Measurements from ENCODE around the gene LYRM4. TPM values are rescaled to one million over a fixed set of nuclear protein-coding genes. Genes with fewer than 3 reads are reported as not detected.

The LYRM4 gene
- total RNA-seq, 1 experiment from 2014 or later = 52.8 TPM

- intact Hi-C loops (cut with micrococcal nuclease; ENCODE audit: unreplicated experiment) = no loop called here
- no peak overlapping the region for H3K4me3 ChIP-seq (ENCODE audit: low read depth, low read length)
Observed at GRCh38 chr6:5217356-5217755, 43.4 kb downstream of the LYRM4 start.

GRCh38 chr6:5215799-5216198 is 45.0 kb downstream of the LYRM4 start:
- no peaks in the 10 kb centered on the region for H3K27me3 ChIP-seq (replicated peaks; ENCODE audit: control insufficient read depth, insufficient read depth, low read length)
- POLR2A ChIA-PET = no interaction called here
- H3K4me1 ChIP-seq = no peaks in the 10 kb centered on the region
- no peak for DNase-seq
- no peak for TF ChIP-seq CTCF (IDR thresholded peaks at IDR 0.05; ENCODE audit: insufficient read depth in 1 of 2, low read depth in 1 of 2, low read length in 1 of 2, severe bottlenecking in 1 of 2, unreplicated experiment in 1 of 2)
- H3K4me3 Mint-ChIP-seq (ENCODE audit: unreplicated experiment) = no peak overlapping the region
- no TSS peak for BruUV-seq (replicated peaks)
- H3K36me3 Mint-ChIP-seq (ENCODE audit: insufficient read depth, unreplicated experiment) = peaks cover 11% of the 10 kb centered on the region
- H3K36me3 ChIP-seq (ENCODE audit: control insufficient read depth, insufficient read depth, low read length) = no peaks in the 10 kb centered on the region
- no peak overlapping the region for H3K27ac Mint-ChIP-seq (ENCODE audit: unreplicated experiment)
- no peak overlapping the region for H3K4me3 ChIP-seq (ENCODE audit: low read depth, low read length)
- H3K4me1 Mint-ChIP-seq (ENCODE audit: low read depth, unreplicated experiment) = no peaks in the 10 kb centered on the region
- intact Hi-C loops (cut with micrococcal nuclease; ENCODE audit: unreplicated experiment) = loop anchor here (1.0 kb wide), 1 partner anchor 164 kb away; no protein-coding TSS in a partner anchor
- no peaks in the 10 kb centered on the region for H3K9me3 Mint-ChIP-seq (ENCODE audit: unreplicated experiment)
- no peaks in the 10 kb centered on the region for H3K27me3 Mint-ChIP-seq (ENCODE audit: insufficient read depth, unreplicated experiment)
- no peaks in the 10 kb centered on the region for H3K9me3 ChIP-seq
- CTCF ChIA-PET = interaction anchor here (1.8 kb wide), 1 partner anchor 10 kb away, joined by 8 read pairs; no protein-coding TSS in a partner anchor

More at GRCh38 chr6:5217356-5217755, 43.4 kb downstream of the LYRM4 start:
- BruUV-seq (replicated peaks) = no TSS peak
- CTCF ChIA-PET = no interaction called here
- Mint-ChIP-seq H3K36me3 (ENCODE audit: insufficient read depth, unreplicated experiment) (peaks cover 5% of the 10 kb centered on the region), H3K4me1 (ENCODE audit: low read depth, unreplicated experiment) (no peaks in the 10 kb centered on the region), H3K9me3 (ENCODE audit: unreplicated experiment) (no peaks in the 10 kb centered on the region), H3K27ac (ENCODE audit: unreplicated experiment) (no peak overlapping the region), H3K27me3 (ENCODE audit: insufficient read depth, unreplicated experiment) (no peaks in the 10 kb centered on the region), H3K4me3 (ENCODE audit: unreplicated experiment) (no peak overlapping the region)
- H3K4me1 ChIP-seq = no peaks in the 10 kb centered on the region
- DNase-seq = no peak
- no peaks in the 10 kb centered on the region for H3K27me3 ChIP-seq (replicated peaks; ENCODE audit: control insufficient read depth, insufficient read depth, low read length)
- TF ChIP-seq CTCF (IDR thresholded peaks at IDR 0.05; ENCODE audit: insufficient read depth in 1 of 2, low read depth in 1 of 2, low read length in 1 of 2, severe bottlenecking in 1 of 2, unreplicated experiment in 1 of 2) = no peak
- H3K36me3 ChIP-seq (ENCODE audit: control insufficient read depth, insufficient read depth, low read length) = no peaks in the 10 kb centered on the region; the same call in 1 of the 2 replicates
- POLR2A ChIA-PET = no interaction called here
- no peaks in the 10 kb centered on the region for H3K9me3 ChIP-seq

DNA sequence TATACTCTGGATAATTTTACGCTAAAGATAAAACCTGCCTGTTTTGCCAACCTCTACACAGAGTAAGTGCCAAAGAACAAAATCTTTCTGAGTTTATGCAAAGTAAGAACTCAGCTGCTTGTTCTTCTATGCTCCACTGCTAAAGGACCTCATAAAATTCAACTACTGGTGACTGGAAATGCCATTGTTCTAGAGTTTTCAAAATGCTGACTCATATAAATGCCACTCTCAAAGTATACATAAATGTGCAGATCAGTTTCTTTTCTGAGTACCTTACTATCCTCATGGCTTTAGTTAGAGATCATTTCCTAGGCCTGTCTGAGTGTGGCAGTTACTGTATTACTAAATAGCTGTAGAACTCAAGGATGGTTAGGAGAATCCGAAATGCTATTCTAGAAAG is 45.6 kb downstream of the LYRM4 start:
- Histone ChIP-seq H3K36me3 (ENCODE audit: control insufficient read depth, insufficient read depth, low read length) (no peaks in the 10 kb centered on the region), H3K9me3 (no peaks in the 10 kb centered on the region), H3K4me1 (no peaks in the 10 kb centered on the region), H3K4me3 (ENCODE audit: low read depth, low read length) (no peak overlapping the region), H3K27me3 (replicated peaks; ENCODE audit: control insufficient read depth, insufficient read depth, low read length) (no peaks in the 10 kb centered on the region)
- Mint-ChIP-seq H3K9me3 (ENCODE audit: unreplicated experiment) (no peaks in the 10 kb centered on the region), H3K27me3 (ENCODE audit: insufficient read depth, unreplicated experiment) (no peaks in the 10 kb centered on the region), H3K4me1 (ENCODE audit: low read depth, unreplicated experiment) (no peaks in the 10 kb centered on the region), H3K36me3 (ENCODE audit: insufficient read depth, unreplicated experiment) (peaks cover 11% of the 10 kb centered on the region), H3K4me3 (ENCODE audit: unreplicated experiment) (no peak overlapping the region), H3K27ac (ENCODE audit: unreplicated experiment) (no peak overlapping the region)
- DNase-seq = no peak
- no peak for TF ChIP-seq CTCF (IDR thresholded peaks at IDR 0.05; ENCODE audit: insufficient read depth in 1 of 2, low read depth in 1 of 2, low read length in 1 of 2, severe bottlenecking in 1 of 2, unreplicated experiment in 1 of 2)
- POLR2A ChIA-PET = no interaction called here
- BruUV-seq (replicated peaks) = no TSS peak
- CTCF ChIA-PET = interaction anchor here (1.8 to 2.9 kb wide), 2 partner anchors 9 to 72 kb away, joined by 8 to 12 read pairs; no protein-coding TSS in a partner anchor
- intact Hi-C loops (cut with micrococcal nuclease; ENCODE audit: unreplicated experiment) = loop anchor here (1.0 kb wide), 1 partner anchor 164 kb away; no protein-coding TSS in a partner anchor

Data from Caco-2 (cell line).